Measurements from ENCODE around the gene ITGA3. TPM values are rescaled to one million over a fixed set of nuclear protein-coding genes. Genes with fewer than 3 reads are reported as not detected.

Gene ITGA3
- total RNA-seq, 2 donors from 2014 or later: 16.6 to 21.7 TPM

DNA sequence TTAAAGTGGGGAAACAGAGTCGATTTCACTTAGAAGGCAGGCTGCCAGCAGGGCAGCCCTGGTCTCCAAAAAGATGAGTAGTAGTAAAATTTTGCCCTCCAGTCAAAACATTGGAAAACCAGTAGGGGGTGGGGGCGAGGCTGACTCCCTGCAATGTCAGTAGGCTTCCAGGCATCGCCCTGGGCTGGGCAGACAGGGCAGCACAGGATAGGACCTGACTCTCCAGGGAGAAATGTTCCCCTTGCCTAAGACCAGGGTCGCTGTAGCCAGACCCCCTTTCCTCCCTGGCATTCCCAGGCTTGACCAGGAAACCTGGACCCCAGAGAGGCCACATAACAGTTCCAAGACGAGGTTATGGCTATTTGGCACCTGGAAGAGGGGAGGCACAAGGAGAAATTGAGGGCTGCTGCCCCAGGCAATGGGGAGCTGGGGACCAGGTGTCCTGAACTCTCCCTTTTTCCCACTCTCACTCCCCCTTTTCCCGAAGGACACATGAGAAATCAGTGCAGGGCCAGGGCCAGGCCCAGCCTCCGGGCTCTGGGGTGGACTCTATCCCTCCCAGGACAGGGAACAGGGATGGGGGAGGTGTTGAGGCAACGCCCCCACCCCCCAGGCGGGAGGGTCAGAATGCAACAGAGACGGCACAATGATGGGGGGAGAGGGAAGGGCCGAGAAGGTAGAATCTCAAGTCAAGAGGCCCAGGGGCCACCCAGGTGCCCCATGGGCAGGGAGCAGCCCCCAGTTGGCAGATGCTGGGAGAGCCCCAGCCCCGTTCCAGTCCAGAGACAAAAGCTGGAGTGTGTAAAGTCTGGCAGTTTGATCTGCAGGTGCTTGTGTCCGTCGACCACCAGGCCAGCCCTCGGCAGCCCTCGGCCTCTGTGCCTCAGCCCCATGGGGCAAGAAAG lies 78.5 kb downstream of the ITGA3 start:
- H3K36me3 Mint-ChIP-seq (ENCODE audit: low read depth): peaks cover 29% of the 10 kb centered on the region
- H3K9me3 Mint-ChIP-seq: no peaks in the 10 kb centered on the region
- Histone ChIP-seq H3K9ac (ENCODE audit: extremely low read depth, low read length, poor library complexity, severe bottlenecking) (no peak overlapping the region), H3K27ac (ENCODE audit: low read depth, low read length) (no peak overlapping the region), H3K36me3 (ENCODE audit: control insufficient read depth, insufficient read depth, low read length) (peaks cover 41% of the 10 kb centered on the region), H3K27me3 (ENCODE audit: control insufficient read depth, insufficient read depth, low read length, poor library complexity, severe bottlenecking) (no peaks in the 10 kb centered on the region), H3K4me3 (ENCODE audit: low read length) (no peak overlapping the region), H3K9me3 (ENCODE audit: control insufficient read depth, low read length) (no peaks in the 10 kb centered on the region), H3K4me1 (ENCODE audit: control insufficient read depth, insufficient read depth, low read length) (no peaks in the 10 kb centered on the region)
- peaks cover 11% of the 10 kb centered on the region for H3K4me1 Mint-ChIP-seq
- 68 to 77% methylated on average over 6 to 16 of the region's 16 CpGs for WGBS, 2 experiments (ENCODE audit: insufficient coverage in 1 of 2, insufficient read length in 1 of 2)
- peaks cover 23% of the 10 kb centered on the region for H3K27me3 Mint-ChIP-seq (ENCODE audit: insufficient read depth)
- no peak for TF ChIP-seq CTCF (conservative IDR thresholded peaks at IDR 0.05)
- DNase-seq: peak; percentile 66
- H3K27ac Mint-ChIP-seq: no peak overlapping the region
- no peak overlapping the region for H3K4me3 Mint-ChIP-seq

- peaks cover 3% of the 10 kb centered on the region for H3K4me1 ChIP-seq (ENCODE audit: control insufficient read depth, insufficient read depth, low read length)
- no peak overlapping the region for H3K27ac Mint-ChIP-seq
- peaks cover 39% of the 10 kb centered on the region for H3K36me3 Mint-ChIP-seq (ENCODE audit: low read depth)
- no peaks in the 10 kb centered on the region for H3K9me3 Mint-ChIP-seq
- no peaks in the 10 kb centered on the region for H3K9me3 ChIP-seq (ENCODE audit: control insufficient read depth, low read length)
- no peak overlapping the region for H3K4me3 Mint-ChIP-seq
- no peak overlapping the region for H3K27ac ChIP-seq (ENCODE audit: low read depth, low read length)
- no peaks in the 10 kb centered on the region for H3K27me3 ChIP-seq (ENCODE audit: control insufficient read depth, insufficient read depth, low read length, poor library complexity, severe bottlenecking)
- 89 to 94% methylated on average over 6 to 16 of the region's 16 CpGs for WGBS, 2 experiments (ENCODE audit: insufficient coverage in 1 of 2, insufficient read length in 1 of 2)
- no peak overlapping the region for H3K9ac ChIP-seq (ENCODE audit: extremely low read depth, low read length, poor library complexity, severe bottlenecking)
- no peak for TF ChIP-seq CTCF (conservative IDR thresholded peaks at IDR 0.05)
- no peak overlapping the region for H3K4me3 ChIP-seq (ENCODE audit: low read length)
- H3K4me1 Mint-ChIP-seq: peaks cover 12% of the 10 kb centered on the region
- peaks cover 17% of the 10 kb centered on the region for H3K27me3 Mint-ChIP-seq (ENCODE audit: insufficient read depth)
- DNase-seq: no peak
- peaks cover 48% of the 10 kb centered on the region for H3K36me3 ChIP-seq (ENCODE audit: control insufficient read depth, insufficient read depth, low read length)
These were observed 79.6 kb downstream of the ITGA3 start for GRCh38 chr17:50135316-50136095.

DNA sequence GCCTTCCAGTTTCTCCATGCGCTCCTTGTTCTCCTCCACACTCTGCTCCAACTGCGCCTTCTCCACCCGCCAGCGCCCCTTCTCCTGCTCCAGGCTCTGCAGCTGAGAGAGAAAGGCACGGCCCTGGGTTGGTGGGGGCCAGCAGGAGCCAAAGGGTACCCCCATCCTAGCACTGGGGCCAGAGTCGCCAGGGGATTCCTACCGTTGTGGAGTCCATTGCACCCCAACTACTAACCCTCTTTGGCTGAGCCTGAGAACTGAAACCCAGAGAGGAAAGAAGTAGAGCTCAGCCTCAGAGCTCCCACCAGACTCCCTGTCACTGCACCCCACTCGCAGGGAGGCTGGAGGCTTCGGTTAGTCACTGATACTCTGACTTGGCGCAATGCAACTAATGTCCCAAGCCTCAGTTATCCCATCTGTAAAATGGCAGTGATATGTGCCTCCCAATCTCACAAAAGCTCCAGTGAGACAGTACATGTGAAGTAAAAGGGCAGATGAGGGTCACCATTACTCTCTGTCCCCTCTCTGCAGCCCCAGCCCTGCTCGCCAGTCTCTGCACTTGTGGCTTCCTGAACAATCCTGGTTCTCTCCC lies 80.3 kb downstream of the ITGA3 start:
- Mint-ChIP-seq H3K4me3 (no peak overlapping the region), H3K27me3 (ENCODE audit: insufficient read depth) (peaks cover 10% of the 10 kb centered on the region), H3K4me1 (peaks cover 7% of the 10 kb centered on the region), H3K9me3 (no peaks in the 10 kb centered on the region), H3K36me3 (ENCODE audit: low read depth) (peaks cover 46% of the 10 kb centered on the region), H3K27ac (no peak overlapping the region)
- no peak for TF ChIP-seq CTCF (conservative IDR thresholded peaks at IDR 0.05)
- Histone ChIP-seq H3K27me3 (ENCODE audit: control insufficient read depth, insufficient read depth, low read length, poor library complexity, severe bottlenecking) (no peaks in the 10 kb centered on the region), H3K4me1 (ENCODE audit: control insufficient read depth, insufficient read depth, low read length) (peaks cover 3% of the 10 kb centered on the region), H3K4me3 (ENCODE audit: low read length) (no peak overlapping the region), H3K9ac (ENCODE audit: extremely low read depth, low read length, poor library complexity, severe bottlenecking) (no peak overlapping the region), H3K27ac (ENCODE audit: low read depth, low read length) (no peak overlapping the region), H3K9me3 (ENCODE audit: control insufficient read depth, low read length) (no peaks in the 10 kb centered on the region), H3K36me3 (ENCODE audit: control insufficient read depth, insufficient read depth, low read length) (peaks cover 53% of the 10 kb centered on the region)
- 90 to 98% methylated on average over 8 to 11 of the region's 11 CpGs for WGBS, 2 experiments (ENCODE audit: insufficient coverage in 1 of 2, insufficient read length in 1 of 2)
- no peak for DNase-seq

Measured in endodermal cell (in vitro differentiated cells).